ENCODE measurements around the gene CYTH4. TPM values are rescaled to one million over a fixed set of nuclear protein-coding genes. Genes with fewer than 3 reads are reported as not detected.

CYTH4 gene
- total RNA-seq, 1 experiment from 2014 or later, result not detected

DNA sequence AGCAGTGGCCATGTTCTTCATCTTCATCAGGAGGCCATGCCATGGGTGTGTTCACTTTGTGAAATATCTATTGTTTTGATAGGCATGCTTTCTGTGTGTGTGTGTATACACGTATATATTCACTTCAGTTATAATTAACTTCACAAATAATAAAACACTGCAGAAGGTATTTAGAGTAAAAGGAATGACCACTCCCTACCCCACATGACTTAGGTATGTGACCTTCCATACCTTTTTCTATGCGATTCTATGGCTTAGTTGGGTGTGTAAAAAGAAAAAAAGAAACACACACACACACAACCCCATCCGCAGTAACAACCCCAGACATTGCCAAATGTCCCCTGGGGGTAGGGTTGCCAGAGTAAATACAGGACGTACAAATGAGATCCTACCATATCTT, 72.0 kb downstream of the CYTH4 start:
- BruUV-seq (replicated peaks), result no TSS peak
- CTCF ChIA-PET, result no interaction called here

GRCh38 chr22:37354670-37355069, 72.4 kb downstream of the CYTH4 start:
- H3K27me3 ChIP-seq (ENCODE audit: insufficient read depth, low read depth), result no peaks in the 10 kb centered on the region
- intact Hi-C loops (cut with micrococcal nuclease; ENCODE audit: unreplicated experiment), result loop anchor here (2.0 to 5.0 kb wide), 2 partner anchors 26 to 37 kb away; no protein-coding TSS in a partner anchor
- H2AFZ ChIP-seq, result 0 out of 2 replicates have a peak overlapping the region, but pooled peaks have one; percentile 10
- no peaks in the 10 kb centered on the region for H3K9me2 ChIP-seq (ENCODE audit: insufficient read depth)
- H4K20me1 ChIP-seq (ENCODE audit: insufficient read depth), result no peaks in the 10 kb centered on the region
- H3K79me2 ChIP-seq (ENCODE audit: low read depth), result no peaks in the 10 kb centered on the region
- ChIA-PET CTCF (no interaction called here), POLR2A (ENCODE audit: unreplicated experiment) (no interaction called here)
- no peaks in the 10 kb centered on the region for H3K9me3 ChIP-seq (ENCODE audit: insufficient read depth, low read depth)
- H3K27ac ChIP-seq, result peak overlapping the region; percentile 90
- peaks cover 57% of the 10 kb centered on the region for H3K4me1 ChIP-seq (replicated peaks; ENCODE audit: insufficient read depth)
- DNase-seq, result peak in 1 of 2 experiments; percentile 82
- no peaks in the 10 kb centered on the region for H3K36me3 ChIP-seq (ENCODE audit: low read depth)
- peak overlapping the region; percentile 1; the same call in 1 of the 2 replicates for H3K4me3 ChIP-seq
- H3K4me2 ChIP-seq, result peak overlapping the region; percentile 60
- no TSS peak for BruUV-seq (replicated peaks)
- H3F3A ChIP-seq (ENCODE audit: insufficient read depth, low read depth), result peaks cover 33% of the 10 kb centered on the region
- TF ChIP-seq EZH2 (IDR thresholded peaks at IDR 0.05; ENCODE audit: low read depth), result no peak
- TF ChIP-seq, protein P1, sequence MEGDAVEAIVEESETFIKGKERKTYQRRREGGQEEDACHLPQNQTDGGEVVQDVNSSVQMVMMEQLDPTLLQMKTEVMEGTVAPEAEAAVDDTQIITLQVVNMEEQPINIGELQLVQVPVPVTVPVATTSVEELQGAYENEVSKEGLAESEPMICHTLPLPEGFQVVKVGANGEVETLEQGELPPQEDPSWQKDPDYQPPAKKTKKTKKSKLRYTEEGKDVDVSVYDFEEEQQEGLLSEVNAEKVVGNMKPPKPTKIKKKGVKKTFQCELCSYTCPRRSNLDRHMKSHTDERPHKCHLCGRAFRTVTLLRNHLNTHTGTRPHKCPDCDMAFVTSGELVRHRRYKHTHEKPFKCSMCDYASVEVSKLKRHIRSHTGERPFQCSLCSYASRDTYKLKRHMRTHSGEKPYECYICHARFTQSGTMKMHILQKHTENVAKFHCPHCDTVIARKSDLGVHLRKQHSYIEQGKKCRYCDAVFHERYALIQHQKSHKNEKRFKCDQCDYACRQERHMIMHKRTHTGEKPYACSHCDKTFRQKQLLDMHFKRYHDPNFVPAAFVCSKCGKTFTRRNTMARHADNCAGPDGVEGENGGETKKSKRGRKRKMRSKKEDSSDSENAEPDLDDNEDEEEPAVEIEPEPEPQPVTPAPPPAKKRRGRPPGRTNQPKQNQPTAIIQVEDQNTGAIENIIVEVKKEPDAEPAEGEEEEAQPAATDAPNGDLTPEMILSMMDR (conservative IDR thresholded peaks at IDR 0.05), result no peak

More for the DNA sequence above, 72.0 kb downstream of the CYTH4 start:
- Histone ChIP-seq H3K36me3 (ENCODE audit: low read depth) (no peaks in the 10 kb centered on the region), H3K4me2 (peak overlapping the region; percentile 60), H3K9me2 (ENCODE audit: insufficient read depth) (no peaks in the 10 kb centered on the region), H2AFZ (peak overlapping the region; percentile 10; the same call in 1 of the 2 replicates), H3K27ac (peak overlapping the region; percentile 90), H3K9me3 (ENCODE audit: insufficient read depth, low read depth) (no peaks in the 10 kb centered on the region), H3K27me3 (ENCODE audit: insufficient read depth, low read depth) (no peaks in the 10 kb centered on the region), H3K79me2 (ENCODE audit: low read depth) (no peaks in the 10 kb centered on the region), H4K20me1 (ENCODE audit: insufficient read depth) (no peaks in the 10 kb centered on the region), H3F3A (ENCODE audit: insufficient read depth, low read depth) (peaks cover 33% of the 10 kb centered on the region), H3K4me1 (replicated peaks; ENCODE audit: insufficient read depth) (peaks cover 57% of the 10 kb centered on the region), H3K4me3 (peak overlapping the region; percentile 1; the same call in 1 of the 2 replicates)
- POLR2A ChIA-PET (ENCODE audit: unreplicated experiment), result no interaction called here
- peak in 1 of 2 experiments; percentile 91 for DNase-seq
- intact Hi-C loops (cut with micrococcal nuclease; ENCODE audit: unreplicated experiment), result loop anchor here (2.0 to 5.0 kb wide), 2 partner anchors 25 to 37 kb away; no protein-coding TSS in a partner anchor
- TF ChIP-seq, protein P1 (conservative IDR thresholded peaks at IDR 0.05), result no peak
- no peak for TF ChIP-seq EZH2 (IDR thresholded peaks at IDR 0.05; ENCODE audit: low read depth)

DNA sequence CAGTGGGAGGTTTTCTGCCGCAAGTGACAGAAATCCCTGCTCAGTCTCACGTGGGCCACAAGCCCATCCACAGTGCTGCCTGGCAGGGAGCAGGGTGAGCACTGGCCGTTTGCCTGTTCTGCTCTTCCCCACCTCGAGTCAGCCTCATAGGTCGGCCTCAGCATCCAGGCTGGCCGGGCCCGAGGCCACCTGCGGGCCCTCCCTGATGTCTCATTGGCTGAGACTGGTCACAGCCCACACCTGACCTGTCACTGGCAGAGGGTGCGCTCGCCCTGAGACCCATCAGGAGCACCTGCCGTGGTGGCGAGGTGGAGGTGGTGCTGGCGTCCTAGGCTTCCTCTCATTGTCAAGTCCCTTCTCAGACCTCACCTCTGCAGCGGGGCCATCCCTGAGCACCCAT, 72.9 kb downstream of the CYTH4 start:
- intact Hi-C loops (cut with micrococcal nuclease; ENCODE audit: unreplicated experiment), result loop anchor here (2.0 kb wide), 1 partner anchor 26 kb away; no protein-coding TSS in a partner anchor
- no peaks in the 10 kb centered on the region for H3K27me3 ChIP-seq (ENCODE audit: insufficient read depth, low read depth)
- H4K20me1 ChIP-seq (ENCODE audit: insufficient read depth), result no peaks in the 10 kb centered on the region
- H3K4me1 ChIP-seq (replicated peaks; ENCODE audit: insufficient read depth), result peaks cover 57% of the 10 kb centered on the region
- H3K4me3 ChIP-seq, result no peak overlapping the region
- CTCF ChIA-PET, result no interaction called here
- H3K36me3 ChIP-seq (ENCODE audit: low read depth), result no peaks in the 10 kb centered on the region
- H3K79me2 ChIP-seq (ENCODE audit: low read depth), result no peaks in the 10 kb centered on the region
- H2AFZ ChIP-seq, result no peak overlapping the region
- H3K27ac ChIP-seq, result peak overlapping the region; percentile 90
- H3F3A ChIP-seq (ENCODE audit: insufficient read depth, low read depth), result peaks cover 33% of the 10 kb centered on the region
- no peaks in the 10 kb centered on the region for H3K9me3 ChIP-seq (ENCODE audit: insufficient read depth, low read depth)
- no TSS peak for BruUV-seq (replicated peaks)
- no peaks in the 10 kb centered on the region for H3K9me2 ChIP-seq (ENCODE audit: insufficient read depth)
- TF ChIP-seq EZH2 (IDR thresholded peaks at IDR 0.05; ENCODE audit: low read depth), result no peak
- TF ChIP-seq, protein P1 (conservative IDR thresholded peaks at IDR 0.05), result no peak
- peak overlapping the region; percentile 60 for H3K4me2 ChIP-seq
- POLR2A ChIA-PET (ENCODE audit: unreplicated experiment), result no interaction called here
- DNase-seq, result no peak
